ENCODE data around the gene SP2.

The SP2 gene

GRCh38 chr17:47924785-47925677, 29.0 kb downstream of the SP2 start:
- Histone ChIP-seq H3K4me1 (ENCODE audit: low read length) (0 out of 2 replicates have a peak, but pooled peaks cover 5% of the 10 kb centered on the region), H3K4me3 (ENCODE audit: low read length) (no peak overlapping the region), H3K36me3 (replicated peaks; ENCODE audit: low read depth, low read length) (peaks cover 19% of the 10 kb centered on the region), H4K20me1 (ENCODE audit: insufficient read depth, low read length) (no peaks in the 10 kb centered on the region), H3K27me3 (ENCODE audit: low read depth, low read length) (no peaks in the 10 kb centered on the region), H3K27ac (ENCODE audit: low read length) (no peak overlapping the region), H3K9ac (ENCODE audit: low read length) (no peak overlapping the region), H3K4me2 (ENCODE audit: low read length) (no peak overlapping the region), H3K79me2 (ENCODE audit: low read length) (no peaks in the 10 kb centered on the region), H3K9me3 (ENCODE audit: insufficient read depth, low read length) (no peaks in the 10 kb centered on the region), H2AFZ (ENCODE audit: low read depth, low read length) (no peak overlapping the region)
- no peak for TF ChIP-seq CTCF (IDR thresholded peaks at IDR 0.05; ENCODE audit: low read depth, low read length)
- no peak for TF ChIP-seq EZH2phosphoT487 (IDR thresholded peaks at IDR 0.05; ENCODE audit: low read depth)

- 0 out of 2 replicates have a peak, but pooled peaks cover 5% of the 10 kb centered on the region for H3K4me1 ChIP-seq (ENCODE audit: low read length)
- H3K9ac ChIP-seq (ENCODE audit: low read length) = no peak overlapping the region
- H4K20me1 ChIP-seq (ENCODE audit: insufficient read depth, low read length) = no peaks in the 10 kb centered on the region
- H3K27ac ChIP-seq (ENCODE audit: low read length) = no peak overlapping the region
- peaks cover 19% of the 10 kb centered on the region for H3K36me3 ChIP-seq (replicated peaks; ENCODE audit: low read depth, low read length)
- no peaks in the 10 kb centered on the region for H3K79me2 ChIP-seq (ENCODE audit: low read length)
- TF ChIP-seq CTCF (IDR thresholded peaks at IDR 0.05; ENCODE audit: low read depth, low read length) (no peak), EZH2phosphoT487 (IDR thresholded peaks at IDR 0.05; ENCODE audit: low read depth) (no peak)
- H3K4me3 ChIP-seq (ENCODE audit: low read length) = no peak overlapping the region
- no peaks in the 10 kb centered on the region for H3K9me3 ChIP-seq (ENCODE audit: insufficient read depth, low read length)
- no peak overlapping the region for H2AFZ ChIP-seq (ENCODE audit: low read depth, low read length)
- no peak overlapping the region for H3K4me2 ChIP-seq (ENCODE audit: low read length)
- H3K27me3 ChIP-seq (ENCODE audit: low read depth, low read length) = no peaks in the 10 kb centered on the region
These were observed 29.6 kb downstream of the SP2 start for GRCh38 chr17:47925678-47925988.

DNA sequence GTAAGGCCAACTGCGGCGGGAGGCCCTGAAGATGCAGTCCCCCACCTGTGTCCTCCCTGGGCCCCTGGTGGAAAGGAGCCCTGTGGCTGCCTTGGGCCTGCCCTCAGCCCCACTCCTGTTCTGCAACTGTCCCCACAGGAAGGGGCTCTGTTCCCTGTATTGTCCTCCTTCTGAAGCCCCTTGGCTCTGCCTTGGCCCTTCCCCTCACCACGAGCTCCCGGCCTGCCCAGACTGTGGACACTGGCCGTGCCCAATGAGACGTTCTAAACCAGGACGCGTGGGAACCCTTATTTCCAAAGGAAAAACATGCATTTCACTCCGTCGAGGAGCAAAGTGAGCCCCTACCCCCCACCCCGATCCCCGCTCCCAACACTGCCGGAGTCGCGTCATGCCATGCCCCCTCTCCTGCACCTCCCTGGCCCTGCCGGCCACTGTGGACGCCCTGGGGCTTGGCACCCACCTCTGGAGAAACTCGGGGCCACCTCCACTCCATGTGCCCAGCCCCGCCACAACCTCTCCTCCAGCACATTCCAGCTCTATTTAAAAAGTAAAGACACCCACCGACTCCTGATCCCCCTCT, 31.9 kb downstream of the SP2 start:
- H3K4me2 ChIP-seq (ENCODE audit: low read length) = no peak overlapping the region
- H2AFZ ChIP-seq (ENCODE audit: low read depth, low read length) = no peak overlapping the region
- H3K79me2 ChIP-seq (ENCODE audit: low read length) = no peaks in the 10 kb centered on the region
- peaks cover 21% of the 10 kb centered on the region for H3K36me3 ChIP-seq (replicated peaks; ENCODE audit: low read depth, low read length)
- H3K9me3 ChIP-seq (ENCODE audit: insufficient read depth, low read length) = no peaks in the 10 kb centered on the region
- 0 out of 2 replicates have a peak, but pooled peaks cover 5% of the 10 kb centered on the region for H3K4me1 ChIP-seq (ENCODE audit: low read length)
- TF ChIP-seq EZH2phosphoT487 (IDR thresholded peaks at IDR 0.05; ENCODE audit: low read depth) (no peak), CTCF (IDR thresholded peaks at IDR 0.05; ENCODE audit: low read depth, low read length) (no peak)
- no peaks in the 10 kb centered on the region for H4K20me1 ChIP-seq (ENCODE audit: insufficient read depth, low read length)
- no peaks in the 10 kb centered on the region for H3K27me3 ChIP-seq (ENCODE audit: low read depth, low read length)
- no peak overlapping the region for H3K27ac ChIP-seq (ENCODE audit: low read length)
- no peak overlapping the region for H3K9ac ChIP-seq (ENCODE audit: low read length)
- H3K4me3 ChIP-seq (ENCODE audit: low read length) = no peak overlapping the region

GRCh38 chr17:47928415-47928814, 32.4 kb downstream of the SP2 start:
- Histone ChIP-seq H3K27ac (ENCODE audit: low read length) (no peak overlapping the region), H2AFZ (ENCODE audit: low read depth, low read length) (no peak overlapping the region), H3K4me1 (ENCODE audit: low read length) (0 out of 2 replicates have a peak, but pooled peaks cover 5% of the 10 kb centered on the region), H3K4me2 (ENCODE audit: low read length) (no peak overlapping the region), H3K27me3 (ENCODE audit: low read depth, low read length) (no peaks in the 10 kb centered on the region), H3K9me3 (ENCODE audit: insufficient read depth, low read length) (no peaks in the 10 kb centered on the region), H3K9ac (ENCODE audit: low read length) (no peak overlapping the region), H3K4me3 (ENCODE audit: low read length) (no peak overlapping the region), H4K20me1 (ENCODE audit: insufficient read depth, low read length) (no peaks in the 10 kb centered on the region), H3K79me2 (ENCODE audit: low read length) (no peaks in the 10 kb centered on the region), H3K36me3 (replicated peaks; ENCODE audit: low read depth, low read length) (peaks cover 17% of the 10 kb centered on the region)
- TF ChIP-seq EZH2phosphoT487 (IDR thresholded peaks at IDR 0.05; ENCODE audit: low read depth) = no peak
- TF ChIP-seq CTCF (IDR thresholded peaks at IDR 0.05; ENCODE audit: low read depth, low read length) = no peak

Measured in OCI-LY3 (cell line).